ENCODE measurements around the gene AZU1.

GRCh38 chr19:803686-804418 lies 23.8 kb upstream of the AZU1 start:
- no peak for TF ChIP-seq CTCF (IDR thresholded peaks at IDR 0.05)
- no peak for TF ChIP-seq POLR2A (IDR thresholded peaks at IDR 0.05)

Data from lower leg skin (tissue), 3 donors.